Motor neuron (in vitro differentiated cells): ENCODE data around the gene OVOL1. TPM values are rescaled to one million over a fixed set of nuclear protein-coding genes. Genes with fewer than 3 reads are reported as not detected.

Experiments used
- ATAC-seq, 8 experiments: fragments of 200-7000 bp; cut with Tn5 transposase; replicated peaks in 6 of 8; 2 replicates each; pipeline ENCODE4 v1.8.0; 2021; ENCODE audit warnings: mild to moderate bottlenecking in 8 of 8, moderate library complexity in 8 of 8
- H3K27ac ChIP-seq, 2 donors: fragments of 250-450 bp; sonication (Bioruptor Pico); 2 replicates each; pipeline ENCODE4 v1.9.0; 2021; ENCODE audit warnings: antibody characterized with exemption in 2 of 2, mild to moderate bottlenecking in 2 of 2, moderate library complexity in 1 of 2
- H3K4me1 ChIP-seq, 2 donors: fragments of 250-450 bp; sonication (Bioruptor Pico); replicated peaks in 1 of 2; 2 replicates each; pipeline ENCODE4 v1.6.1; 2021; ENCODE audit warnings: antibody characterized with exemption in 2 of 2, mild to moderate bottlenecking in 2 of 2, moderate library complexity in 1 of 2
- H3K4me3 ChIP-seq, 5 donors: fragments of 250-450 bp; sonication (Bioruptor Pico); 2 replicates each; pipeline ENCODE4 v1.9.0; 2021; ENCODE audit warnings: antibody characterized with exemption in 5 of 5, mild to moderate bottlenecking in 5 of 5, moderate library complexity in 4 of 5
- WGBS, 10 experiments: fragments of 450-650 bp; shearing (Covaris generic); methylation state at CpG; one replicate each; pipeline ENCODE4 v1.0.0; 2022; 5-methylcytosine and 5-hydroxymethylcytosine counted together
- in situ Hi-C, 9 experiments: fragments of 400-800 bp; cut with MboI; loops; one replicate each; pipeline ENCODE4 v1.15.0; 2021; ENCODE audit warnings: low sequenced_read_pairs in 9 of 9, low pct_unique_long_range_greater_than_20kb in 2 of 9; ENCODE audit not compliant: unreplicated experiment in 9 of 9
- total RNA-seq, 8 experiments: library from RNA; unstranded; fragments of 300-600 nt; gene quantifications; 2 replicates each; pipeline versions ENCODE4 v1.2.3 to v1.2.4, GENCODE V29; 2022

The OVOL1 gene
- total RNA-seq, 8 experiments from 2014 or later: 0.05 to 0.85 (median 0.21) TPM; not detected in 3

DNA sequence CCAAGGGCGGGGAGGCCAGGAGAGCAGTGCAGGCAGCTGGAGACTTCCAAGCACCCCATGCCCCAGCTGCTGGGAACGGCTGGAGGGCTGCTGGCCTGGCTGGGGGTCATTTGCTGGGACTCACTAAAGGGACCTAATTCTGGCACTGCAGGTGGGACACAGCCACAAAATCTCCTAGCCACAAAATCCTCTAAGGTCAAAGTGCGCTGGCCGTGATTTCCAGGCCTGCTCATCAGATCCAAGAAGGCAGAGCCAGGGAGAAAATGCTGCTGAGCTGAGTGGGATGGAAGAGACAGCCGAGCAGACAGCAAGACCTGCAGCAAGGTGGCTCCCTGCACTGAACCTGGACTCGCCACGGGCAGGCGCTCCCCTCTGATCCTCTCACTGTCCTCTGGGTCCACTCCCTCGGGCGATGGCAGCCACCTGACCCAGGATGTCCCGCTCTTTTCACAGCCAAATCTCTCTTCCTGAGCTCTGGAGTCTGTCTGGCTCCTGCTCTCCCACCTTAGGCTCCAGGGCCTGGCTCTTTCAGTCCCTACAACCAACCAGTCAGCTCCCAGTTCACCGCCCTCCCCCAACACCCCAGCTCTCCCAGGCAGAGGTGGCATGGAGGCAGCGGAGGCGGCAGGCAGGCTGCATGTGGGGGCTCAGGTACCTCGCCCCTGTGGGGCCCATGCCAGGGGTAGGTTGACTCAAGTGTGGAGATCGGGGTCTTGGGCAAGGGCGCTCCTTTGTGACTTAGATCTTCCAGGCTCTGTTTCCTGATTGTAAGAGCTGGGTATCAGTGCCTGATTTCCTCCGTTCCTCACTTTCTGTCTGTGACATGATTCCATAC, 14.5 kb downstream of the OVOL1 start:
- H3K4me3 ChIP-seq: no peak overlapping the region
- H3K4me1 ChIP-seq: no peaks in the 10 kb centered on the region
- 50 to 100% (median 55%) methylated on average over 1 to 6 of the region's 18 CpGs; no CpG with 5 or more reads in 4 of the 10 experiments for WGBS, 10 experiments
- ATAC-seq: no peak
- H3K27ac ChIP-seq: no peak overlapping the region
- in situ Hi-C loops: loop anchor here in 2 of 9 experiments (25.0 kb wide), 1 partner anchor 89 kb away; the partner anchor contains the start of genes KAT5 (in 2 of the 2) and RNASEH2C (in 2 of the 2)

DNA sequence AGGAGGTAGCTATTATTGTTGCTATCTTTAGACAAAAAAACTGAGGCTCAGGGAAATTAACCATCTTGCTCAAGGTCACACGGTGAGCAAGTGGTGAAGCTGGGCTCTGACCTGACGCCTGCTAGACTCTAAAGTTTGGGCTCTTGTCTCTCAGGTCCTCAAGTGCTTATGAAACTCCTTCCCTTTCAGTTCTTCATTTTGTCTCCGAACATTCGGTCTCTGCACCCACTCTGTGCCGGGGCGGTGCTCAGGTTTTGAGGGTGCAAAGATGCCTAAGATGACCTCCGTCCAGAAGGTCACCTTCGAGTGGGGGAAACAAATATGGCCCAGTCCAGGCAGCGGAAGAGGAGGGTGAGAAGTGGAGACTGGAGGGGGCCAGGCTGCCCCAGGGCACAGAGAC, 16.0 kb downstream of the OVOL1 start:
- no peak overlapping the region for H3K4me3 ChIP-seq
- no peak overlapping the region for H3K27ac ChIP-seq
- WGBS, 10 experiments: 20 to 90% (median 79%) methylated on average over 1 to 8 of the region's 9 CpGs; no CpG with 5 or more reads in 2 of the 10 experiments
- H3K4me1 ChIP-seq: no peaks in the 10 kb centered on the region
- in situ Hi-C loops: loop anchor here in 2 of 9 experiments (25.0 kb wide), 1 partner anchor 91 kb away; the partner anchor contains the start of genes KAT5 (in 2 of the 2) and RNASEH2C (in 2 of the 2)
- ATAC-seq: no peak

DNA sequence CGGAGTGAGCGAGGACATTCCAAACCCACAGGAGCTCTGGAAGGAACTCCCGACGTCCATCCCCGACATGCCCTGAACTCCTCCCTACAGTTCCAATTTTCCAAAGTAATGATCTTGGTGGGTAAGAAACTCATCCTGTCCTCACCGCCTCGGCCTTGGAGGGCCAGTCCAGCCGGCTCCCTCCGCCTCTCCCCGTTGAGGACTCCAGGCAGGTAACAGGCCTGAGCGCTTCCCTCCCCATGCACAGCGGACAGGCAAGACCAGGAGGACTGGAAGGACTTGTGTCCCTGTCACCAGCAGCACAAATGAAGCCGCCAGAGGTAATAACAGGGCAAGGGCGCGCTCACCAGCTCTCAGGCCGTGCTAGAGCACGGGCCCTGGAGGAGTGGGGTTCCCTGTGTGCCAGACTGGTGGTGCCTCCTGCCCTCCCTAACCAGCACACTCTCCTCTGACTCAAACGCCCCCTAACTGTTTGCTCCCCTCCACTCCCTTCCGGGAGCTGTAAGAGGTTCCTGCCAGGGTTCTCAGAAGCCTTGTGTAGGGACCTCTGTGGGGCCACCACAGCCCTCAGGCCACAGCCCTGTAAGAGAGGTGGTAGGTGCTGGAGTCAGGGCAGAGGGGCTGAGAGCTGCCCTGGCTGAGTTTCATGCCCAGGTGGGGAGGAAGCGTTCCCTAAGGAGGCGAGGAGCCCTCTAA, 17.1 kb downstream of the OVOL1 start:
- no peak for ATAC-seq
- Histone ChIP-seq H3K27ac (no peak overlapping the region), H3K4me3 (no peak overlapping the region), H3K4me1 (no peaks in the 10 kb centered on the region)
- 52 to 75% (median 60%) methylated on average over 3 to 8 of the region's 21 CpGs; no CpG with 5 or more reads in 5 of the 10 experiments for WGBS, 10 experiments
- in situ Hi-C loops: loop anchor here in 2 of 9 experiments (25.0 kb wide), 1 partner anchor 92 kb away; the partner anchor contains the start of genes KAT5 (in 2 of the 2) and RNASEH2C (in 2 of the 2)

DNA sequence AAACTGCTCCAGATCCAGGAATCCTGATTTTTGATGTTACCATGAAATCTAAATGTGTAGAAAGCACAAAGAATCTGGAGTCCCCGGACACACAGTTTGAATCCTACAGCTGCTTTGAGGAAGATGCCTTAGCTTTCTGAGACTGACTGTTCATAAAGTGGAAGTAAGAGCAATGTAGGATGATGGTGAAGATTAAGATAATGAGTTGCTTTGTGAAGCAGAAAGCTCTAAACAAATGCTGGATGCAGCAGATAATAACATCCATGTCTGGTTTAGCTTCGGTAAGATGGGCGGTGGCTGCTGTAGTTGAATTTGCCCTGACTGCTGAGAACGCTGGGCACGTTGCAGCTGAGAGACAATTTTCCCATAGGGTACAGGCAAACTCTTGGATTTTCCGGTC, 20.1 kb downstream of the OVOL1 start:
- WGBS, 10 experiments: 24 to 100% (median 76%) methylated on average over 2 to 6 of the region's 6 CpGs; no CpG with 5 or more reads in 1 of the 10 experiments
- Histone ChIP-seq H3K27ac (no peak overlapping the region), H3K4me1 (no peaks in the 10 kb centered on the region), H3K4me3 (no peak overlapping the region)
- ATAC-seq: no peak
- in situ Hi-C loops: loop anchor here in 2 of 9 experiments (25.0 kb wide), 1 partner anchor 95 kb away; the partner anchor contains the start of genes KAT5 (in 2 of the 2) and RNASEH2C (in 2 of the 2)

DNA sequence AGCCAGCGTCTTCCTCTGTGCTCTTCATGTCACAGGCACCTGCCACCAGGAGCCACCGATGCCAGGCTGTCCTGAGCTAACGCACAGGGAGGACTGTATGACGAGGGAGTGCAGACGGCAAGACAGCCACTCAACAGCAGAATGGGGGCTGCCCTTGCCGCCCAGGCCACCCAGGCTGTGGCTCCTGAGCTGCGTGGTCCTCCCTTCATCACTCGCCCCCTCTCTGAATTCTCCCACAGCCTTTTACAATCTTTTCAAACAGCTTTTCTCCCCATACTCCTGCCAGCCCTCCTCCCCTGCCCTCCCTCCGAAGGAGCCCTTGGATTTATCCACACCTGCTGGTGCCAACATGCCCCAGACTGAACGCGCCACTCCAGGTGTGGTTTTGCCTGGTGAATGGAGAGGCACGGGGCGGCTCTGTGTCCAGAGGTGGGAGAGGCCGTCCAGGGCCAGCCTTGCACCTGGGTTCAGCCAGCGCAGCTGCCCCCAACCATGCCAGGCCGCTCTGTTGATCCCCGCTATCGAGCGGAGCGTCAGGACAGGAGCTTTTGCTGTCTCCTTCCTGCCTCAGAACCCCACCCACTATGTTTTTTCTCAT, 22.0 kb downstream of the OVOL1 start:
- no peaks in the 10 kb centered on the region for H3K4me1 ChIP-seq
- no peak for ATAC-seq
- WGBS, 10 experiments: 40 to 100% (median 71%) methylated on average over 2 to 10 of the region's 20 CpGs

DNA sequence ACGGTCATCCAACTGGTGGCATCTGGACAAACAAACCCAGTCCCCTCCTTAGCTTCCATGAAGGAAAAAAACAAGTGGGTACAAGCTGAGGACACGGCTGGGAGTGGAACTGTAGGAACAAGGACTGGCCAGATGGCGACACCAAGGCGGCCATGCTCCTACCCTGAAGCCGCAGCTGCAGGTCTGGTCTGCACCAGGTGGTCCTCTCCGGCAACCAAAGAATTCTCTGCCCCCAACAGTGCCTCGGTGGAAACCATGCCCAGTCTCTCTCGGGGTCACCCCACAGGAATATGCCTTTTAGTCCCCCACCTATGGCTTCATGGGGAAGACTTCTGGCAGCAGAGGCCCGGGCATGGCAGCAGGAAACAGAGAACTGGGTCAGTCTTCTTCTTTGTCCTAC, 22.6 kb downstream of the OVOL1 start:
- Histone ChIP-seq H3K4me3 (no peak overlapping the region), H3K27ac (no peak overlapping the region), H3K4me1 (no peaks in the 10 kb centered on the region)
- ATAC-seq: no peak
- 20 to 80% (median 65%) methylated on average over 1 to 8 of the region's 9 CpGs; no CpG with 5 or more reads in 7 of the 10 experiments for WGBS, 10 experiments
- in situ Hi-C loops: loop anchor here in 2 of 9 experiments (25.0 kb wide), 1 partner anchor 97 kb away; the partner anchor contains the start of genes KAT5 (in 2 of the 2) and RNASEH2C (in 2 of the 2)

More for the DNA sequence above, 22.0 kb downstream of the OVOL1 start:
- Histone ChIP-seq H3K4me3 (no peak overlapping the region), H3K27ac (no peak overlapping the region)
- in situ Hi-C loops: loop anchor here in 2 of 9 experiments (25.0 kb wide), 1 partner anchor 97 kb away; the partner anchor contains the start of genes KAT5 (in 2 of the 2) and RNASEH2C (in 2 of the 2)

DNA sequence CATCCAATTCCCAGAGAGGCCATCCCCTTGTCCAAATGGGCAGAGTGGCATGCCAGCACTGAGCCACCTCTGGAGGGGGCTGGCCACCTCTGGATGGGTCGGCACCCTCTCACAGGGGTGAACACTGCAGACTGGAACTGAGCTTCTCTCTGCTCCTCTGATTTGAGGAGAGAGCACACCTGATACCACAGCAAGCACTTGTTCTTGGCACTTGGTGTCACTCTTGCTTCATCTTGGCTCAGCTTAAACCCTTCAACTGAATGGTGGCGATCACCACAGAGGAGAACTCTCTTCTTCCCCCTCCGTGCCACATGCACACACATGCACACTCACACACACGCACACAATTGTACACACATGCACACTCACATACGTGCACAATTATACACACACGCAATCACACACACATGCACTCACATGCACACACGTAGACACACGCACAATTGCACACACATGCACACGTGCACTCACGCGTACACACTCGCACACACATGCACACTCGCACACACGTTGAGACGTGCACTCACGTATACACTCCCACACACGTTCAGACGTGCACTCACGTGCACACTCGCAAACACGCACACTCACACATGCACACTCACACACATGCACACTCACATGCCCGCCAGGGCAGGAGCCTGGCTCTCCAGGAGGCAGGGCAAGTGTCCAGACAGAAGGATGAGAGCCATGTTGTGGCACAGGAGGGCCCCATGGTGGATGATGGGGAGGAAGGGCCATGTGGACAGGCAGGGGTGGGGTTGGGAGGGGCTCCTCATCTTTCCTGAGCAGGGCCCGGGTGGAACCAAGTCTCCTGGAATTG, 23.4 kb downstream of the OVOL1 start:
- in situ Hi-C loops: loop anchor here in 2 of 9 experiments (25.0 kb wide), 1 partner anchor 98 kb away; the partner anchor contains the start of genes KAT5 (in 2 of the 2) and RNASEH2C (in 2 of the 2)
- WGBS, 10 experiments: 58 to 100% (median 81%) methylated on average over 1 to 12 of the region's 23 CpGs; no CpG with 5 or more reads in 4 of the 10 experiments
- no peak overlapping the region for H3K27ac ChIP-seq
- H3K4me1 ChIP-seq: no peaks in the 10 kb centered on the region
- no peak for ATAC-seq
- no peak overlapping the region for H3K4me3 ChIP-seq

DNA sequence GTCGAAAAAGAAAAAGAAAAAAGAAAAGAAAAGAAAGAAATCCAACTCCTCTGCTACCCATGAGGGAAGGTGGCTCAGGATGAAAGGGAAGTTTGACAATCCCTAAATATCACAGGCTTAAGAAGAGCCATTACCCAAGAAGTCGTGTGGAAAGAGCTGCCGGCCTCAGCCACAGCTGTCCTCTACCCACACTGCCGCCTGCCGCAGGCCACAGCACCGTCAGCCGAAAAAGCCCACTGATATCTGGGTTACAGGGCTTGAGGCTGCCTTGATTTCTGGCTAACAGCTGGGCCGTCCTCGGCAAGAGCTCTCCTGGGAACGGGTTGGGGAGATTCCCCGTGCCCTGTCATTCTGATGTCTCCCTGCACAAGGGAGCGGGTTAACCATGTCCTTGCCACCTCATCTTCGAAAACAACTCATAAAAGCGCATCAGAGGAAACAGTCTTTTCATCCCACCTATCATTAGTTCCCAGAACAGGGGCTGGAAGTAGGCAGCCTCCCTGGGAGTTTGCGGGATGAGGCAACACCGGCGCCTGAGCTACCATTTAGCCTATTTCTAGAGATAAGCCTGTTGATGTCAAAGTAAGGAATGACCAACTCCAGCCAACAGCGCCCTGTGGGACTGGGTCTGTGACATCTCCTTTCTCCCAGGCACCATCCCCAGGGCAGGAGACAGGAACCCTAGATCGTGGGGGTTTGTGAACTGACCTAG, 25.1 kb downstream of the OVOL1 start:
- Histone ChIP-seq H3K4me3 (no peak overlapping the region), H3K27ac (no peak overlapping the region), H3K4me1 (no peaks in the 10 kb centered on the region)
- WGBS, 10 experiments: 0 to 82% (median 69%) methylated on average over 2 to 15 of the region's 19 CpGs; no CpG with 5 or more reads in 1 of the 10 experiments
- ATAC-seq: no peak
- in situ Hi-C loops: loop anchor here in 2 of 9 experiments (25.0 kb wide), 1 partner anchor 100 kb away; the partner anchor contains the start of genes KAT5 (in 2 of the 2) and RNASEH2C (in 2 of the 2)

DNA sequence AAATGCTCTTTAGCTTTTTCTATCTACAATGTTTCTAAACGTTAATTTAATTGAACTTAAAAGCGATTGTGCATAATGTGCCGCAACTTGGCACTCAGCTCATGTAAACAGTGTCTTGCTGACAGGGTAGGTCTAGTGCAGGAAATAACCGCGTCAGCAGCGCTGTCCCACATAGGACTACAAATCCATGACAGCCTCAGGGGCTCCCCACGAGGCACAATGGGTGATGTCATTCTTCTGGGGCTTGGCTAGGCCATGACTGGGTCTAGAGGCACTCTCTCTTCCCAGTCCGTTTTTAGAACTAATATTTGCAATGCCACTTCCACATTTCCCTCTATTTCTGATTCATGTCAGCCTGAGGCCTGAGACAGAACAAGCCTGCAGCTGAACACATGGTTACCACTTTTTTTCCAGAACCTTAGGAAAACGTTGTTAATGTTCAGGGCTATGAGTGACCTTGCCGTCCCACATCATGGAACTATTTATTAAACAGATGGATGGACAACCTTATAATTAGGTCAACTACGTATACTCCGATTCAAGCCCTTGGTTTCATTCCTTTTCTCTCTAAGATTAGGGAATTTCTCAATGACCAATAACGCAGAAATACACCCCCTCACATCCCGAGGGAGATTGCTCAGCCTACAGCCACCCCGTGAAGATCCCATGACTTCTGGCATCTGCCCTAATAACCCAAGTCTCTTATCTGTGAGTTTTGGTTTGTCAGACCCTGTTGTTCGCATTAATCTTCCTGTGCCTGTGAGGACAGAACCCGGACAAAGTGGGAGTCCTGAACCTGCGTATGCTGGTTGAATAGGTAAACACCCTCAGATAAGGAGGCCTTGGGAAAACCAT, 27.5 kb downstream of the OVOL1 start:
- no peak for ATAC-seq
- Histone ChIP-seq H3K4me3 (no peak overlapping the region), H3K4me1 (peaks cover 0 to 3% of the 10 kb centered on the region in 2 donors), H3K27ac (no peak overlapping the region)
- in situ Hi-C loops: loop anchor here in 2 of 9 experiments (25.0 kb wide), 1 partner anchor 102 kb away; the partner anchor contains the start of genes KAT5 (in 2 of the 2) and RNASEH2C (in 2 of the 2)
- 57 to 97% (median 84%) methylated on average over 4 to 13 of the region's 18 CpGs; no CpG with 5 or more reads in 1 of the 10 experiments for WGBS, 10 experiments

DNA sequence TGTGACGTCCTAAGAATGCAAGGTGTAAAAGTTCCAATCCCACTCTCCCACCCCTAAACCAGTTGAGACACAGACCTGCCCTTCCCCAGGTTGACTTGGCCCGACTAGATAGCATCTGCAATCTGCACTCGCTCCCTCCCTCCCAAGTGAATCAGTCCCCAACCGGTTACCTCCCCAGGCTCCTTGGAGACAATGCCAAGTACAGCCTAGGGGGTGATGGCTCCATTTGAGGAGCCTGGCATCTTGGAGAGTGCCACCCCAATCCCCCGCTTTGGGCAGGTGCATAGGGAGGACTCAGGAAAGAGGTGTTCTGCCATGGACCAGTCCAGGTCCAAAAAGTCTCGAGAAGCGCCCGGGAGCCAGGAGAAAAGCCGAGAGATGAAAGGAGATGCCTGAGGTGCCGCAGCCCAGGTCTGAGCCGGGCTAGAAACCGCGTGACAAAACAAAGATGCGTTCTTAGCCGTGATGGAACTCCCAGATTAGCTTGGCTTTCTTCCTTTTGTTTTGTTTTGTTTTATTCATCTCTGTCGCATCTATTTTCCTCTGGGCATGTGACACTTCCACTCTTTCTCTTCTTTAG, 28.2 kb downstream of the OVOL1 start:
- WGBS, 10 experiments: 68 to 100% (median 82%) methylated on average over 2 to 14 of the region's 16 CpGs; no CpG with 5 or more reads in 2 of the 10 experiments
- in situ Hi-C loops: loop anchor here in 2 of 9 experiments (25.0 kb wide), 1 partner anchor 103 kb away; the partner anchor contains the start of genes KAT5 (in 2 of the 2) and RNASEH2C (in 2 of the 2)
- Histone ChIP-seq H3K4me1 (peaks cover 0 to 3% of the 10 kb centered on the region in 2 donors), H3K27ac (no peak overlapping the region), H3K4me3 (no peak overlapping the region)
- ATAC-seq: no peak
